GM06990 (cell line): ENCODE results near the gene ADCY6.

Experiments
- DNase-seq: peaks from one replicate; pipeline ENCODE4 v3.0.0-alpha.2; 2011; ENCODE audit not compliant: insufficient read length; ENCODE audit errors: extremely low read depth
- H3K27me3 ChIP-seq: replicated peaks from 2 replicates; pipeline ENCODE4 v1.6.0; 2011; ENCODE audit warnings: low read length; ENCODE audit not compliant: control insufficient read depth, insufficient read depth
- H3K36me3 ChIP-seq: 2 replicates; pipeline ENCODE4 v1.5.1; 2011; ENCODE audit warnings: low read length; ENCODE audit not compliant: control insufficient read depth, insufficient read depth
- H3K4me3 ChIP-seq: replicated peaks from 2 replicates; pipeline ENCODE4 v1.5.1; 2011; ENCODE audit warnings: low read depth, mild to moderate bottlenecking, control low read depth, low read length
- CTCF ChIP-seq: IDR thresholded peaks from 2 replicates; pipeline ENCODE4 v1.5.1; 2011; ENCODE audit warnings: low read length, control low read depth, mild to moderate bottlenecking, inconsistent platforms; ENCODE audit not compliant: insufficient read depth, poor library complexity, severe bottlenecking

The ADCY6 gene

GRCh38 chr12:48780381-48781025 is 8.4 kb downstream of the ADCY6 start:
- H3K27me3 ChIP-seq, result no peaks in the 10 kb centered on the region; the same call in 1 of the 2 replicates
- DNase-seq, result no peak
- TF ChIP-seq CTCF, result no peak
- no peaks in the 10 kb centered on the region for H3K36me3 ChIP-seq
- no peak overlapping the region for H3K4me3 ChIP-seq

- DNase-seq, result no peak
- no peaks in the 10 kb centered on the region for H3K36me3 ChIP-seq
- H3K4me3 ChIP-seq, result no peak overlapping the region
- H3K27me3 ChIP-seq, result no peaks in the 10 kb centered on the region; the same call in 1 of the 2 replicates
- no peak for TF ChIP-seq CTCF
These were observed 9.0 kb downstream of the ADCY6 start for GRCh38 chr12:48779869-48780268.

- H3K4me3 ChIP-seq, result no peak overlapping the region
- no peak for TF ChIP-seq CTCF
- H3K27me3 ChIP-seq, result no peaks in the 10 kb centered on the region
- no peaks in the 10 kb centered on the region for H3K36me3 ChIP-seq
- no peak for DNase-seq
These were observed 11.1 kb downstream of the ADCY6 start for GRCh38 chr12:48777501-48778400.

GRCh38 chr12:48776956-48777355 is 11.9 kb downstream of the ADCY6 start:
- H3K27me3 ChIP-seq, result no peaks in the 10 kb centered on the region
- H3K36me3 ChIP-seq, result no peaks in the 10 kb centered on the region
- no peak for TF ChIP-seq CTCF
- no peak for DNase-seq
- no peak overlapping the region for H3K4me3 ChIP-seq

- TF ChIP-seq CTCF, result no peak
- H3K36me3 ChIP-seq, result no peaks in the 10 kb centered on the region
- H3K4me3 ChIP-seq, result no peak overlapping the region
- DNase-seq, result no peak
- no peaks in the 10 kb centered on the region for H3K27me3 ChIP-seq
These were observed 12.8 kb downstream of the ADCY6 start for GRCh38 chr12:48775991-48776649.
